ENCODE data around the gene PSMD13. TPM values are rescaled to one million over a fixed set of nuclear protein-coding genes. Genes with fewer than 3 reads are reported as not detected.

Gene PSMD13
- total and polyA plus RNA-seq, 2 of the 13 experiments (the other 11 are each of a cell fraction or from before 2014, with no cell fraction given), result 83.0 to 117 TPM

- TF ChIP-seq AHDC1 (CRISPR knock-in tag; IDR thresholded peaks at IDR 0.05; ENCODE audit: borderline replicate concordance) (no peak), ZNF883 (CRISPR knock-in tag; IDR thresholded peaks at IDR 0.05; ENCODE audit: not compliant biosample characterization) (peak; percentile 77), ZNF7 (CRISPR knock-in tag; IDR thresholded peaks at IDR 0.05) (no peak), ZBTB10 (CRISPR knock-in tag; IDR thresholded peaks at IDR 0.05; ENCODE audit: borderline replicate concordance) (0 out of 2 replicates have a peak, but pooled peaks have one; percentile 45), ZSCAN31 (CRISPR knock-in tag; IDR thresholded peaks at IDR 0.05; ENCODE audit: low read depth) (peak; percentile 92), HES4 (CRISPR knock-in tag; IDR thresholded peaks at IDR 0.05; ENCODE audit: borderline replicate concordance) (peak; percentile 74; the same call in 1 of the 2 replicates), KDM5A (IDR thresholded peaks at IDR 0.05; ENCODE audit: borderline replicate concordance, low read length) (peak; percentile 72; the same call in 1 of the 2 replicates), AFF4 (CRISPR knock-in tag; IDR thresholded peaks at IDR 0.05) (0 out of 2 replicates have a peak, but pooled peaks have one; percentile 44), ZKSCAN5 (CRISPR knock-in tag; IDR thresholded peaks at IDR 0.05) (no peak), ZNF3 (CRISPR knock-in tag; IDR thresholded peaks at IDR 0.05) (no peak), KLF15 (CRISPR knock-in tag; IDR thresholded peaks at IDR 0.05; ENCODE audit: borderline replicate concordance) (peak; percentile 77; the same call in 1 of the 2 replicates), ZNF446 (CRISPR knock-in tag; IDR thresholded peaks at IDR 0.05) (no peak), ATM (IDR thresholded peaks at IDR 0.05; ENCODE audit: borderline replicate concordance) (no peak), ZBTB46 (CRISPR knock-in tag; IDR thresholded peaks at IDR 0.05; ENCODE audit: borderline replicate concordance) (no peak)
Observed at GRCh38 chr11:207208-207862, 29.4 kb upstream of the PSMD13 start, which contains the start of the genes BET1L and RIC8A (continued).

All from HepG2 (cell line).